ENCODE measurements around the gene NFIB. TPM values are rescaled to one million over a fixed set of nuclear protein-coding genes. Genes with fewer than 3 reads are reported as not detected.

Gene NFIB
- total and polyA plus RNA-seq, 2 of the 13 experiments (the other 11 are each of a cell fraction or from before 2014, with no cell fraction given) = 0.98 to 4.6 TPM

DNA sequence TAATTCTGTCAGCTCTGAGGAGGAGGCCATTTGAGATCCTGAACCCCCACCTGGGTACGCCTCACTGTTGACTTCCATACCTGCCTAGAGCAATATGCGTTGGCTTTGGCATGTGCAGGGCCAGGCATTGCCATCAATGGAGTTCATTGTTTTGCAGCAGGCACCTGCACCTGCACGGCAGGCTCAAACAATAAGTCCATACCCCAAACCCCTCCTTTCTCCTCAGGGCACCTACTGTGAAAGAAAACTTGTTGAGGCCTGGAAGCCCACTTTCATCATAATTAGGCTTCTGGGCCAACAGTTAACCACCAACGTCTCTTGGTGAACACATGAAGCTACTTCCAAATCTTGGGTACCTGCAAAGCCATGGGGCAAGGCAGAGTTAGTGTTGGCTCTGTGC, 238.7 kb downstream of the NFIB start:
- H4K20me1 ChIP-seq (ENCODE audit: insufficient read depth, low read length) = no peaks in the 10 kb centered on the region
- intact Hi-C loops (cut with micrococcal nuclease; ENCODE audit: unreplicated experiment) = no loop called here
- H2AFZ ChIP-seq (ENCODE audit: low read length) = no peak overlapping the region
- no peak for DNase-seq (ENCODE audit: low spot score)
- H3K27ac ChIP-seq (ENCODE audit: extremely low read length, insufficient read depth, low read length) = no peak overlapping the region
- no TSS peak for BruUV-seq (replicated peaks)
- in situ Hi-C loops (cut with HindIII; ENCODE audit: extremely low pct_ligation_motif_present, low pct_unique_long_range_greater_than_20kb) = no loop called here
- ChIA-PET POLR2A (no interaction called here), CTCF (ENCODE audit: low intra/inter-chr PET ratio, low total read pairs) (no interaction called here)
- H3K4me3 ChIP-seq (replicated peaks in 1 of 3; ENCODE audit: insufficient read depth in 1 of 3, low read depth in 2 of 3, low read length in 3 of 3) = no peak overlapping the region
- H3K4me2 ChIP-seq (ENCODE audit: low read depth, low read length) = no peak overlapping the region
- no peak for ATAC-seq
- H3K36me3 ChIP-seq (replicated peaks in 1 of 2; ENCODE audit: control insufficient read depth in 1 of 2, insufficient read depth in 2 of 2, low read length in 2 of 2) = no peaks in the 10 kb centered on the region
- H3K9ac ChIP-seq (ENCODE audit: insufficient read depth, low read depth, low read length) = no peak overlapping the region
- no peaks in the 10 kb centered on the region for H3K9me3 ChIP-seq (ENCODE audit: low read length)
- no peaks in the 10 kb centered on the region for H3K79me2 ChIP-seq (ENCODE audit: insufficient read depth, low read length)
- 36% methylated on average over 3 of the region's 4 CpGs for WGBS (ENCODE audit: low lambda C conversion rate)
- H3K27me3 ChIP-seq (ENCODE audit: control insufficient read depth in 1 of 2, insufficient read depth in 2 of 2, low read length in 2 of 2) = no peaks in the 10 kb centered on the region
- no peak for TF ChIP-seq CBX1 (IDR thresholded peaks at IDR 0.05; ENCODE audit: low read depth)
- no peak for TF ChIP-seq ZNF318 (CRISPR knock-in tag; IDR thresholded peaks at IDR 0.05)
- no peak for TF ChIP-seq SRSF1 (optimal IDR thresholded peaks at IDR 0.05; ENCODE audit: low read depth, low read length)
- TF ChIP-seq NCOR1 (IDR thresholded peaks at IDR 0.05; ENCODE audit: borderline replicate concordance, low read length) = no peak
- no peak for TF ChIP-seq TRIM24 (CRISPR knock-in tag; IDR thresholded peaks at IDR 0.05)
- no peak for TF ChIP-seq BRF2 (CRISPR knock-in tag; IDR thresholded peaks at IDR 0.05)
- no peak for TF ChIP-seq NKX3-1 (CRISPR knock-in tag; IDR thresholded peaks at IDR 0.05)
- TF ChIP-seq SOX6 (IDR thresholded peaks at IDR 0.05) = no peak
- TF ChIP-seq SOX6 (CRISPR knock-in tag; IDR thresholded peaks at IDR 0.05) = no peak
- FAIRE-seq = no peak
- H3K4me1 ChIP-seq (ENCODE audit: insufficient read depth, low read length) = no peaks in the 10 kb centered on the region

Data from HepG2 (cell line).